ACC112 (cell line): ENCODE data around the gene SMTNL1.

Experiments used
- H2AFZ ChIP-seq: fragments of 200-600 bp; sonication (generic); one replicate; pipeline ENCODE4 v1.6.0; 2017; ENCODE audit warnings: antibody characterized with exemption, low read length; ENCODE audit not compliant: unreplicated experiment
- H3K27ac ChIP-seq: fragments of 200-600 bp; sonication (generic); 2 replicates; pipeline ENCODE4 v1.5.1; 2014; ENCODE audit warnings: low read depth, mild to moderate bottlenecking, antibody characterized with exemption, low read length, moderate library complexity
- H3K27me3 ChIP-seq: fragments of 200-600 bp; sonication (generic); 2 replicates; pipeline ENCODE4 v1.6.1; 2014; ENCODE audit warnings: mild to moderate bottlenecking, antibody characterized with exemption, low read length, moderate library complexity, mixed read lengths; ENCODE audit not compliant: insufficient read depth
- H3K36me3 ChIP-seq: fragments of 200-600 bp; sonication (generic); 2 replicates; pipeline ENCODE4 v1.6.1; 2016; ENCODE audit warnings: mild to moderate bottlenecking, antibody characterized with exemption, low read length, moderate library complexity, mixed read lengths; ENCODE audit not compliant: insufficient read depth
- H3K4me1 ChIP-seq: fragments of 200-600 bp; sonication (generic); one replicate; pipeline ENCODE4 v1.6.1; 2016; ENCODE audit warnings: low read length, mixed read lengths; ENCODE audit not compliant: insufficient read depth, unreplicated experiment, control insufficient read depth
- H3K4me3 ChIP-seq: fragments of 200-600 bp; sonication (generic); 2 replicates; pipeline ENCODE4 v1.5.1; 2014; ENCODE audit warnings: mild to moderate bottlenecking, low read depth, low read length
- H3K79me2 ChIP-seq: fragments of 200-600 bp; sonication (generic); one replicate; pipeline ENCODE4 v1.6.0; 2016; ENCODE audit warnings: low read length; ENCODE audit not compliant: control insufficient read depth, unreplicated experiment, insufficient read depth

The SMTNL1 gene

GRCh38 chr11:57511741-57512430 lies 25.5 kb upstream of the SMTNL1 start:
- Histone ChIP-seq H2AFZ (no peak overlapping the region), H3K79me2 (no peaks in the 10 kb centered on the region), H3K27ac (no peak overlapping the region), H3K36me3 (no peaks in the 10 kb centered on the region), H3K4me3 (no peak overlapping the region), H3K4me1 (no peaks in the 10 kb centered on the region), H3K27me3 (no peaks in the 10 kb centered on the region)

GRCh38 chr11:57512646-57513451 lies 24.5 kb upstream of the SMTNL1 start:
- no peak overlapping the region for H3K4me3 ChIP-seq

GRCh38 chr11:57513452-57513795 lies 24.0 kb upstream of the SMTNL1 start:
- H3K4me3 ChIP-seq: no peak overlapping the region

More at GRCh38 chr11:57512646-57513451, 24.5 kb upstream of the SMTNL1 start:
- Histone ChIP-seq H2AFZ (no peak overlapping the region), H3K27me3 (no peaks in the 10 kb centered on the region), H3K36me3 (no peaks in the 10 kb centered on the region), H3K27ac (no peak overlapping the region), H3K79me2 (no peaks in the 10 kb centered on the region), H3K4me1 (no peaks in the 10 kb centered on the region)

GRCh38 chr11:57513911-57514537 lies 23.4 kb upstream of the SMTNL1 start:
- Histone ChIP-seq H2AFZ (peak overlapping the region; percentile 81), H3K27me3 (no peaks in the 10 kb centered on the region), H3K4me3 (peak overlapping the region; percentile 81), H3K4me1 (no peaks in the 10 kb centered on the region), H3K79me2 (no peaks in the 10 kb centered on the region), H3K27ac (no peak overlapping the region), H3K36me3 (no peaks in the 10 kb centered on the region)

More at GRCh38 chr11:57513452-57513795, 24.0 kb upstream of the SMTNL1 start:
- Histone ChIP-seq H3K36me3 (no peaks in the 10 kb centered on the region), H3K27me3 (no peaks in the 10 kb centered on the region), H3K4me1 (no peaks in the 10 kb centered on the region), H2AFZ (no peak overlapping the region), H3K79me2 (no peaks in the 10 kb centered on the region), H3K27ac (no peak overlapping the region)

GRCh38 chr11:57514538-57515331 lies 22.7 kb upstream of the SMTNL1 start:
- H3K27ac ChIP-seq: no peak overlapping the region
- no peaks in the 10 kb centered on the region for H3K36me3 ChIP-seq
- H2AFZ ChIP-seq: peak overlapping the region; percentile 81
- no peaks in the 10 kb centered on the region for H3K27me3 ChIP-seq
- no peaks in the 10 kb centered on the region for H3K4me1 ChIP-seq
- H3K79me2 ChIP-seq: no peaks in the 10 kb centered on the region
- H3K4me3 ChIP-seq: peak overlapping the region; percentile 81

GRCh38 chr11:57515332-57516060 lies 21.9 kb upstream of the SMTNL1 start, which contains the start of gene SLC43A1:
Gene SLC43A1, minus strand, starts transcription at chr11:57515702. Its CDS starts 1,591 bp downstream, at chr11:57514111.
- Histone ChIP-seq H3K27me3 (no peaks in the 10 kb centered on the region), H3K36me3 (no peaks in the 10 kb centered on the region), H2AFZ (peak within 1 kb of the TSS; percentile 81), H3K27ac (no peak within 1 kb of the TSS), H3K4me1 (no peaks in the 10 kb centered on the region), H3K4me3 (peak within 1 kb of the TSS; percentile 81), H3K79me2 (no peaks in the 10 kb centered on the region)

GRCh38 chr11:57516061-57516443 lies 21.3 kb upstream of the SMTNL1 start:
- H3K36me3 ChIP-seq: no peaks in the 10 kb centered on the region
- H3K4me1 ChIP-seq: no peaks in the 10 kb centered on the region
- H3K4me3 ChIP-seq: peak overlapping the region; percentile 81
- no peak overlapping the region for H3K27ac ChIP-seq
- H3K27me3 ChIP-seq: no peaks in the 10 kb centered on the region
- no peaks in the 10 kb centered on the region for H3K79me2 ChIP-seq
- peak overlapping the region; percentile 81 for H2AFZ ChIP-seq

GRCh38 chr11:57521116-57521515 lies 16.3 kb upstream of the SMTNL1 start:
- no peak overlapping the region for H2AFZ ChIP-seq
- H3K4me3 ChIP-seq: no peak overlapping the region
- no peaks in the 10 kb centered on the region for H3K4me1 ChIP-seq
- H3K27me3 ChIP-seq: no peaks in the 10 kb centered on the region
- H3K27ac ChIP-seq: no peak overlapping the region
- H3K79me2 ChIP-seq: no peaks in the 10 kb centered on the region
- H3K36me3 ChIP-seq: no peaks in the 10 kb centered on the region

- H3K36me3 ChIP-seq: no peaks in the 10 kb centered on the region
- no peaks in the 10 kb centered on the region for H3K4me1 ChIP-seq
- H3K79me2 ChIP-seq: no peaks in the 10 kb centered on the region
- H2AFZ ChIP-seq: no peak overlapping the region
- no peak overlapping the region for H3K4me3 ChIP-seq
- no peak overlapping the region for H3K27ac ChIP-seq
- H3K27me3 ChIP-seq: no peaks in the 10 kb centered on the region
These were observed 14.0 kb upstream of the SMTNL1 start for GRCh38 chr11:57523419-57523818.
